Measurements from ENCODE around the gene KDM4C.

KDM4C gene

GRCh38 chr9:6927838-6928237 is 170.1 kb downstream of the KDM4C start:
- H3K9ac ChIP-seq (ENCODE audit: low read depth, low read length), result no peak overlapping the region
- no peak for TF ChIP-seq EZH2 (IDR thresholded peaks at IDR 0.05; ENCODE audit: borderline replicate concordance, low read depth, low read length, severe bottlenecking)
- TF ChIP-seq CTCF (IDR thresholded peaks at IDR 0.05; ENCODE audit: borderline replicate concordance, extremely low read depth, low read length, poor library complexity, severe bottlenecking), result no peak

GRCh38 chr9:6928863-6929262 is 171.1 kb downstream of the KDM4C start:
- H3K36me3 ChIP-seq (ENCODE audit: insufficient read depth, low read length), result no peaks in the 10 kb centered on the region
- no peak overlapping the region for H3K4me2 ChIP-seq (ENCODE audit: insufficient read depth, low read length)
- no peak overlapping the region for H3K4me3 ChIP-seq (ENCODE audit: low read depth in 1 of 2, low read length in 2 of 2)
- DNase-seq (no peak), ATAC-seq (ENCODE audit: insufficient read depth, low read depth) (no peak)
- H4K20me1 ChIP-seq (ENCODE audit: insufficient read depth, low read length), result no peaks in the 10 kb centered on the region
- no peak for TF ChIP-seq CTCF (IDR thresholded peaks at IDR 0.05; ENCODE audit: borderline replicate concordance, extremely low read depth, low read length, poor library complexity, severe bottlenecking)
- no peak for TF ChIP-seq EZH2 (IDR thresholded peaks at IDR 0.05; ENCODE audit: borderline replicate concordance, low read depth, low read length, severe bottlenecking)
- no peaks in the 10 kb centered on the region for H3K27me3 ChIP-seq (ENCODE audit: insufficient read depth, low read length, poor library complexity)
- no peaks in the 10 kb centered on the region for H3K4me1 ChIP-seq (ENCODE audit: insufficient read depth, low read length)
- H2AFZ ChIP-seq (ENCODE audit: low read depth, low read length), result no peak overlapping the region
- H3K9me3 ChIP-seq (ENCODE audit: insufficient read depth, low read length, severe bottlenecking), result no peaks in the 10 kb centered on the region
- no peaks in the 10 kb centered on the region for H3K79me2 ChIP-seq (ENCODE audit: insufficient read depth, low read length)
- no peak overlapping the region for H3K9ac ChIP-seq (ENCODE audit: low read depth, low read length)
- no peak overlapping the region for H3K27ac ChIP-seq (ENCODE audit: low read length)

More at GRCh38 chr9:6927838-6928237, 170.1 kb downstream of the KDM4C start:
- Histone ChIP-seq H3K4me1 (ENCODE audit: insufficient read depth, low read length) (no peaks in the 10 kb centered on the region), H3K27me3 (ENCODE audit: insufficient read depth, low read length, poor library complexity) (no peaks in the 10 kb centered on the region), H3K4me3 (ENCODE audit: low read depth in 1 of 2, low read length in 2 of 2) (no peak overlapping the region), H3K79me2 (ENCODE audit: insufficient read depth, low read length) (no peaks in the 10 kb centered on the region), H3K9me3 (ENCODE audit: insufficient read depth, low read length, severe bottlenecking) (no peaks in the 10 kb centered on the region), H3K4me2 (ENCODE audit: insufficient read depth, low read length) (no peak overlapping the region), H3K27ac (ENCODE audit: low read length) (no peak overlapping the region), H2AFZ (ENCODE audit: low read depth, low read length) (no peak overlapping the region), H4K20me1 (ENCODE audit: insufficient read depth, low read length) (no peaks in the 10 kb centered on the region), H3K36me3 (ENCODE audit: insufficient read depth, low read length) (no peaks in the 10 kb centered on the region)
- no peak for ATAC-seq (ENCODE audit: insufficient read depth, low read depth)
- DNase-seq, result no peak

GRCh38 chr9:6929441-6930215 is 171.9 kb downstream of the KDM4C start:
- Histone ChIP-seq H2AFZ (ENCODE audit: low read depth, low read length) (no peak overlapping the region), H4K20me1 (ENCODE audit: insufficient read depth, low read length) (no peaks in the 10 kb centered on the region), H3K27me3 (ENCODE audit: insufficient read depth, low read length, poor library complexity) (no peaks in the 10 kb centered on the region), H3K27ac (ENCODE audit: low read length) (no peak overlapping the region), H3K36me3 (ENCODE audit: insufficient read depth, low read length) (no peaks in the 10 kb centered on the region), H3K9ac (ENCODE audit: low read depth, low read length) (no peak overlapping the region), H3K4me2 (ENCODE audit: insufficient read depth, low read length) (no peak overlapping the region), H3K4me1 (ENCODE audit: insufficient read depth, low read length) (no peaks in the 10 kb centered on the region), H3K4me3 (ENCODE audit: low read depth in 1 of 2, low read length in 2 of 2) (no peak overlapping the region), H3K79me2 (ENCODE audit: insufficient read depth, low read length) (no peaks in the 10 kb centered on the region), H3K9me3 (ENCODE audit: insufficient read depth, low read length, severe bottlenecking) (no peaks in the 10 kb centered on the region)
- DNase-seq (no peak), ATAC-seq (ENCODE audit: insufficient read depth, low read depth) (no peak)
- TF ChIP-seq CTCF (IDR thresholded peaks at IDR 0.05; ENCODE audit: borderline replicate concordance, extremely low read depth, low read length, poor library complexity, severe bottlenecking) (no peak), EZH2 (IDR thresholded peaks at IDR 0.05; ENCODE audit: borderline replicate concordance, low read depth, low read length, severe bottlenecking) (no peak)

Data from DND-41 (cell line).